Epithelial cell of prostate (primary cell): ENCODE data around the gene OR2G6.
"Not testable (repeated sequence)": the region's sequence is repeated elsewhere in the genome, so short reads cannot be mapped to it uniquely, and the experiment has no call there.

Experiments
- DNase-seq: peaks from one replicate; pipeline ENCODE4 v3.0.0-alpha.2; 2011; ENCODE audit warnings: low read depth, low spot score
- H3K27ac ChIP-seq: fragments of 450-650 bp; 2 replicates; pipeline ENCODE4 v1.5.1; 2017; ENCODE audit warnings: mild to moderate bottlenecking

Gene OR2G6

GRCh38 chr1:248573856-248574255 is 66.0 kb downstream of the OR2G6 start:
- DNase-seq: not testable (repeated sequence)

DNA sequence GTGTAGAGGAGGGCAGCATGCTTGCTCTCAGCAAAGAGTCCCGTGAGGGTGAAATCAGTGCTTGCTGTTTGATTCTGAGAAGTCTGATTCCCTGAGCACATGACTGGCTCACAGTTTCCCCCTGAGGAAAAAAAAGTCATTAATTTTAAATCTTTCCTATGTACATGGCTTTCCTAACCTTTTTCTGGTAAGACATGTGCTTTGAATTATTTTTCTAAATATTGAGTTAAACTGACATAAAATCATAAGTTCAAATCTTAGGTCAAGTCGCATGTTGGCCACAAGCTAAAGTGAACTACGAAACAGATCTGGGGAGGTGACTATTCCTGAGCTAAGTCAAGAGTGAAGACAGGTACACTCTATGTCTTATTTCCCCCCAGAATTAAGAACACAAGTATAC is 66.8 kb downstream of the OR2G6 start, which contains the start of gene OR2T34:
OR2T34 (minus strand) TSS at position 101 of the 400 bp plus-strand sequence; CDS start at position 101, 0 bp downstream.
- not testable (repeated sequence) for DNase-seq, H3K27ac ChIP-seq

More at GRCh38 chr1:248573856-248574255, 66.0 kb downstream of the OR2G6 start:
- H3K27ac ChIP-seq: not testable (repeated sequence)

- no peak for DNase-seq
- no peak overlapping the region for H3K27ac ChIP-seq
Observed at GRCh38 chr1:248576260-248576980, 68.5 kb downstream of the OR2G6 start.
